Right lobe of liver (tissue), 4 donors: ENCODE data around the gene CALY.

Experiments
- CTCF ChIP-seq, 4 donors: fragments of 200-600 bp in 3 of 4; fragments of 450-650 bp in 1 of 4; IDR thresholded peaks; one replicate each; pipeline versions ENCODE4 v1.5.1 to v1.8.0; 2016 to 2022; ENCODE audit warnings: antibody characterized with exemption in 4 of 4, mild to moderate bottlenecking in 2 of 4
- POLR2A ChIP-seq: fragments of 450-650 bp; IDR thresholded peaks from one replicate; pipeline ENCODE4 v1.6.1; 2017; ENCODE audit warnings: antibody characterized with exemption, mild to moderate bottlenecking
- donor health status: DM: no; HTN: no; CAD: no.
- donor health status: DM: no; HTN: no; CAD: no.
- donor health status: DM: no; HTN: yes; CAD: no.

GRCh38 chr10:133287832-133288500 lies 48.7 kb downstream of the CALY start:
- TF ChIP-seq CTCF (IDR thresholded peaks at IDR 0.05) (no peak), POLR2A (no peak)
